ENCODE data around the gene ZNF30.
"Not testable (repeated sequence)": the region's sequence is repeated elsewhere in the genome, so short reads cannot be mapped to it uniquely, and the experiment has no call there.

Gene ZNF30

GRCh38 chr19:34926685-34927375, at the start of gene ZNF30:
ZNF30 (plus strand) TSS chr19:34926903; CDS start chr19:34929948, 3,045 bp downstream.
- DNase-seq: peak; percentile 64

GRCh38 chr19:34879563-34879962, 47.1 kb upstream of the ZNF30 start:
- DNase-seq: no peak

- DNase-seq: no peak
Measured at GRCh38 chr19:34880034-34880433, 46.7 kb upstream of the ZNF30 start.

GRCh38 chr19:34881982-34882381, 44.7 kb upstream of the ZNF30 start:
- DNase-seq: no peak

- no peak for DNase-seq
Measured at GRCh38 chr19:34888091-34888490, 38.6 kb upstream of the ZNF30 start.

GRCh38 chr19:34900245-34900644, 26.5 kb upstream of the ZNF30 start:
- DNase-seq: no peak

GRCh38 chr19:34904664-34905527, 21.8 kb upstream of the ZNF30 start:
- no peak for DNase-seq

GRCh38 chr19:34910770-34911169, 15.9 kb upstream of the ZNF30 start:
- DNase-seq: no peak

GRCh38 chr19:34917144-34917543, 9.6 kb upstream of the ZNF30 start:
- DNase-seq: not testable (repeated sequence)

GRCh38 chr19:34918190-34918589, 8.5 kb upstream of the ZNF30 start:
- DNase-seq: no peak

- DNase-seq: not testable (repeated sequence)
Measured at GRCh38 chr19:34920090-34920786, 6.5 kb upstream of the ZNF30 start.

- DNase-seq: no peak
Measured at GRCh38 chr19:34925278-34925855, 1.3 kb upstream of the ZNF30 start.

GRCh38 chr19:34926361-34926684, 380 bp upstream of the ZNF30 start:
- DNase-seq: no peak

- DNase-seq: no peak
Measured at GRCh38 chr19:34932494-34932893, 5.8 kb downstream of the ZNF30 start.

- no peak for DNase-seq
Measured at GRCh38 chr19:34936184-34936583, 9.5 kb downstream of the ZNF30 start.

- DNase-seq: no peak
Measured at GRCh38 chr19:34938886-34939285, 12.2 kb downstream of the ZNF30 start.

GRCh38 chr19:34943861-34944573, 17.3 kb downstream of the ZNF30 start:
- no peak for DNase-seq

- DNase-seq: no peak
Measured at GRCh38 chr19:34953092-34953491, 26.4 kb downstream of the ZNF30 start.

GRCh38 chr19:34957830-34958751, 31.4 kb downstream of the ZNF30 start:
- DNase-seq: no peak

GRCh38 chr19:34959021-34959420, 32.3 kb downstream of the ZNF30 start:
- no peak for DNase-seq

GRCh38 chr19:34960103-34960805, 33.6 kb downstream of the ZNF30 start:
- DNase-seq: no peak
